Stomach (tissue), 19 donors: Measurements from ENCODE around the gene SCFD2. TPM values are rescaled to one million over a fixed set of nuclear protein-coding genes. Genes with fewer than 3 reads are reported as not detected.
A peak's percentile ranks its signal among the peaks of the same experiment; 100 is the strongest.
"Not testable (repeated sequence)": the region's sequence is repeated elsewhere in the genome, so short reads cannot be mapped to it uniquely, and the experiment has no call there.

Experiments
- DNase-seq, 2 donors: peaks; one replicate each; pipeline versions ENCODE4 v3.0.0 to v3.0.0-alpha.2; 2013 to 2019
- H3K27ac ChIP-seq, 5 donors: fragments of 200-600 bp in 4 of 5; sonication (generic) in 4 of 5; one replicate each; pipeline ENCODE4 v1.5.1; 2013 to 2019; ENCODE audit warnings: mild to moderate bottlenecking in 1 of 5, moderate library complexity in 1 of 5
- H3K27me3 ChIP-seq, 3 donors: fragments of 200-600 bp; sonication (generic); one replicate each; pipeline ENCODE4 v1.5.1; 2017 to 2019; ENCODE audit warnings: mixed run types in 1 of 3
- H3K36me3 ChIP-seq, 4 donors: fragments of 200-600 bp; sonication (generic); 1 replicate in 3 of 4; 2 replicates in 1 of 4; pipeline ENCODE4 v1.5.1; 2016 to 2019
- H3K4me1 ChIP-seq, 4 donors: fragments of 200-600 bp; sonication (generic); one replicate each; pipeline ENCODE4 v1.5.1; 2016 to 2019
- H3K4me3 ChIP-seq, 4 donors: fragments of 200-600 bp; sonication (generic) in 3 of 4; one replicate each; pipeline ENCODE4 v1.5.1; 2016 to 2019; ENCODE audit warnings: mild to moderate bottlenecking in 1 of 4
- H3K9me3 ChIP-seq, 4 donors: fragments of 200-600 bp; sonication (generic); one replicate each; pipeline ENCODE4 v1.5.1; 2016 to 2019
- EP300 ChIP-seq: sonication (generic); formaldehyde crosslinking; IDR thresholded peaks from one replicate; pipeline ENCODE4 v1.6.1; 2017; ENCODE audit warnings: antibody characterized with exemption
- POLR2A ChIP-seq, 4 donors: fragments of 450-650 bp; IDR thresholded peaks; one replicate each; pipeline ENCODE4 v1.6.1; 2016; ENCODE audit warnings: antibody characterized with exemption in 4 of 4, control low read depth in 2 of 4, mild to moderate bottlenecking in 1 of 4, moderate library complexity in 1 of 4
- POLR2AphosphoS5 ChIP-seq, 3 donors: sonication (generic); formaldehyde crosslinking; IDR thresholded peaks; one replicate each; pipeline ENCODE4 v1.6.1; 2016; ENCODE audit warnings: antibody characterized with exemption in 3 of 3
- WGBS, 5 donors: extraction: QIAGEN DNeasy Blood & Tissue Kit in 3 of 5; methylation state at CpG; one replicate each; pipeline versions ENCODE4 v1.1.5 to v1.1.7; 2013 to 2018; 5-methylcytosine and 5-hydroxymethylcytosine counted together
- intact Hi-C: fragments of 100-400 bp; cut with DNase I; formaldehyde crosslinking; loops from one replicate; pipeline ENCODE4 v1.15.1; 2023; ENCODE audit warnings: low total_unique reads
- long read RNA-seq, 10 donors: transcript quantifications; one replicate each; lab custom pipeline, GENCODE V29; 2026
- polyA plus RNA-seq, 3 donors: library from polyadenylated mRNA; stranded (reverse); fragments of 200-250 nt; gene quantifications; one replicate each; pipeline ENCODE4 v1.2.3, GENCODE V29; 2013
- total RNA-seq, 5 donors: library from RNA; depleted of rRNA; stranded (reverse); fragments of >200 nt; gene quantifications; one replicate each; pipeline versions ENCODE4 v1.1.0 to v1.2.3, GENCODE V29; 2014 to 2016
- TF ChIP-seq, protein P1 (sequence below), 7 experiments: fragments of 450-650 bp in 4 of 7; fragments of 200-600 bp in 3 of 7; sonication (generic) in 3 of 7; IDR thresholded peaks; one replicate each; pipeline ENCODE4 v1.5.1; 2016 to 2019; ENCODE audit warnings: antibody characterized with exemption in 7 of 7, control low read depth in 2 of 7, mild to moderate bottlenecking in 1 of 7
- donor health status: healthy with polysubstance abuse.
- donor health status: Bipolar disorder and iron deficiency.
- donor health status: healthy.

SCFD2 gene
- total RNA-seq (10 to 100 TPM in 4 of 5 donors, 1 to 10 TPM in 1; 2.9 to 40.2 (median 32.7) TPM), polyA plus RNA-seq (1 to 10 TPM; 3.2 to 5.2 (median 3.9) TPM)
- long read RNA-seq, donor 1 = 0 reads
- long read RNA-seq, donor 2, partial matches to known transcripts = 14 of 14 reads
- long read RNA-seq, donor 2, other reads (novel, unspliced or antisense) = 0 of 14 reads
- long read RNA-seq, donor 3, partial matches to known transcripts = 5 of 5 reads
- long read RNA-seq, donor 3, other reads (novel, unspliced or antisense) = 0 of 5 reads
- long read RNA-seq, donor 4 = 0 reads
- long read RNA-seq, donor 5 = 0 reads
- long read RNA-seq, donor 6 = 0 reads
- long read RNA-seq, donor 7, partial matches to known transcripts = 31 of 31 reads
- long read RNA-seq, donor 7, other reads (novel, unspliced or antisense) = 0 of 31 reads
- long read RNA-seq, donor 8, partial matches to known transcripts = 8 of 8 reads
- long read RNA-seq, donor 8, other reads (novel, unspliced or antisense) = 0 of 8 reads
- long read RNA-seq, donor 9, partial matches to known transcripts = 5 of 5 reads
- long read RNA-seq, donor 9, other reads (novel, unspliced or antisense) = 0 of 5 reads
- long read RNA-seq, donor 10 = 0 reads

DNA sequence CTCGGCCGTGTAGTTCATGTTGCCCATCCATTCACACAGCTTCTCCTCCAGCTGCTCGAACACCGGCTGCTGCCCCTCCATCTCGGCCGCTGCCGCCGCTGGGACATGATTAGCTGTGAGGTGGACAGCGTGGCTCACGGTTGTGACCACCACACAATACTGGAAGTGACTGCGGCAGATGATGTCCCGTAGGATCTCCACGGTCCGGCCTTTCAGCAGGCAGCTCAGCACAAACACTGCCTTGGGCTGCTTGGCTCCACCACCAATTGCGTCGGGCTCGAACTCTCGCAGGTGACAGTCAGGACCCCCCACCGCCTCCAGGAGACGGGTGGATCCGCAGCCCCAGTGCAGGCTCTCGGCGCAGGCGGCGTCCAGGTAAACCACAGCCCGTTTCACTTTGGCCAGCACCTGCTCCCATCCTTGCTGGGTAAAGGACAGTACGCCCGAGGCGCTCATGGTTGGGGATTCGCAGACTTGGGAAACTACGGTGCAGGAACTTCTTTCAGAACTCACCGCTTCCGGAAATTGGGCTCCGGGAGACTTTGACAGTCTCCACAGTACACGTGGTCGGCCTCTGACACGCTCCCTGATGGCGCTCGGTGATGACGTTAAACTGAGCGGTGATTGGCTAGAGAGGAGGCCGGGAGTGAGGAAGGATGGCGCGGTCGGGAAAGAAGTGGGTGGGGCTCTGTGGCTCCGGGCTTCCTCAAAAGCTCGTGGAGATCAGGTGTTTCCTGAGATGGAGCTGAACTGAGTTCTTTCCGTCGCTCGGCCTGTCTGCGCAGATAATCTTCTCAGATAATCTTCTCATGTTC, at the start of gene SCFD2:
Gene SCFD2, minus strand, starts transcription at position 576 of the 815 bp plus-strand sequence.
- WGBS, 5 donors = 0% methylated on average over 37 to 51 of the region's 51 CpGs
- peak; percentile 98 to 99 for DNase-seq
- H3K9me3 ChIP-seq = no peaks in the 10 kb centered on the region
- peaks cover 17 to 55% (median 42%) of the 10 kb centered on the region in 4 donors for H3K4me1 ChIP-seq
- peak within 1 kb of the TSS in 4 of 5 donors; percentile 65 to 80 (median 72) for H3K27ac ChIP-seq
- intact Hi-C loops = no loop called here
- TF ChIP-seq POLR2AphosphoS5 (IDR thresholded peaks at IDR 0.05) (peak; percentile 64 to 94 (median 86)), EP300 (no peak), POLR2A (IDR thresholded peaks at IDR 0.05) (no peak)
- TF ChIP-seq, protein P1, sequence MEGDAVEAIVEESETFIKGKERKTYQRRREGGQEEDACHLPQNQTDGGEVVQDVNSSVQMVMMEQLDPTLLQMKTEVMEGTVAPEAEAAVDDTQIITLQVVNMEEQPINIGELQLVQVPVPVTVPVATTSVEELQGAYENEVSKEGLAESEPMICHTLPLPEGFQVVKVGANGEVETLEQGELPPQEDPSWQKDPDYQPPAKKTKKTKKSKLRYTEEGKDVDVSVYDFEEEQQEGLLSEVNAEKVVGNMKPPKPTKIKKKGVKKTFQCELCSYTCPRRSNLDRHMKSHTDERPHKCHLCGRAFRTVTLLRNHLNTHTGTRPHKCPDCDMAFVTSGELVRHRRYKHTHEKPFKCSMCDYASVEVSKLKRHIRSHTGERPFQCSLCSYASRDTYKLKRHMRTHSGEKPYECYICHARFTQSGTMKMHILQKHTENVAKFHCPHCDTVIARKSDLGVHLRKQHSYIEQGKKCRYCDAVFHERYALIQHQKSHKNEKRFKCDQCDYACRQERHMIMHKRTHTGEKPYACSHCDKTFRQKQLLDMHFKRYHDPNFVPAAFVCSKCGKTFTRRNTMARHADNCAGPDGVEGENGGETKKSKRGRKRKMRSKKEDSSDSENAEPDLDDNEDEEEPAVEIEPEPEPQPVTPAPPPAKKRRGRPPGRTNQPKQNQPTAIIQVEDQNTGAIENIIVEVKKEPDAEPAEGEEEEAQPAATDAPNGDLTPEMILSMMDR (IDR thresholded peaks at IDR 0.05) = no peak
- peak within 1 kb of the TSS; percentile 91 to 99 (median 96) for H3K4me3 ChIP-seq
- peaks cover 0 to 16% (median 0%) of the 10 kb centered on the region in 3 donors for H3K27me3 ChIP-seq
- no peaks in the 10 kb centered on the region for H3K36me3 ChIP-seq

DNA sequence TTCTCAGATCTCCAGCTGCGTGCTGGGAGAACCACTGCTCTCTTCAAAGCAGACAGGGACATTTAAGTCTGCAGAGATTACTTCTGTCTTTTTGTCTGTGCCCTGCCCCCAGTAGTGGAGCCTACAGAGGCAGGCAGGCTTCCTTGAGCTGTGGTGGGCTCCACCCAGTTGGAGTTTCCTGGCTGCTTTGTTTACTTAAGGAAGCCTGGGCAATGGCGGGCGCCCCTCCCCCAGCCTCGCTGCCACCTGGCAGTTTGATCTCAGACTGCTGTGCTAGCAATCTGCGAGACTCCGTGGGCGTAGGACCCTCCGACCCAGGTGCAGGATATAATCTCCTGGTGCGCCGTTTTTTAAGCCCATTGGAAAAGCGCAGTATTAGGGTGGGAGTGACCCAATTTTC, 43.6 kb upstream of the SCFD2 start:
- H3K27ac ChIP-seq, intact Hi-C loops, H3K9me3 ChIP-seq, H3K4me3 ChIP-seq, H3K27me3 ChIP-seq, H3K4me1 ChIP-seq, DNase-seq: not testable (repeated sequence)
- 70 to 99% (median 99%) methylated on average over 3 to 11 of the region's 11 CpGs for WGBS, 5 donors
- peaks cover 4 to 16% (median 14%) of the 10 kb centered on the region in 4 donors for H3K36me3 ChIP-seq

DNA sequence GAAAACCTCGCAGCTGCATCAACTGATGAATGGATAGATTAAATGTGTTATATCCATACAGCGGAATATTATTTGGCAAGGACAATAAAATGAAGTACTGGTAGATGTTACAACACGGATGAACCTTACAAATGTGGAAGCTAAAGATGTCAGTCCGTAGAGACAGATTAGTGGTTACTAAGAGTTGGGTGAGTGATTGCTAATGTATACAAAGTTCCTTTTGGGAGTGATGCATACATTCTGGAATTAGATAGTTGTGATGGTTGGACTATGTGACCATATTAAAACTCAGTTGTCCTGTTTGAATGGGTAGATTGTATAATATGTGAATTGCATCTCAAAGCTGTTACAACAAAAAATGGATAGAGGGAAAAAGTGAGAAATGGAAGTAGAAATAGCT, 14.4 kb upstream of the SCFD2 start:
- Histone ChIP-seq H3K4me1 (peaks cover 15 to 41% (median 34%) of the 10 kb centered on the region in 4 donors), H3K27me3 (no peaks in the 10 kb centered on the region), H3K27ac (no peak overlapping the region), H3K4me3 (no peak overlapping the region), H3K9me3 (no peaks in the 10 kb centered on the region), H3K36me3 (peaks cover 16 to 34% (median 31%) of the 10 kb centered on the region in 4 donors)
- intact Hi-C loops = no loop called here
- DNase-seq = no peak
- TF ChIP-seq POLR2A (IDR thresholded peaks at IDR 0.05) (no peak), EP300 (no peak), POLR2AphosphoS5 (IDR thresholded peaks at IDR 0.05) (no peak)
- TF ChIP-seq, protein P1 (IDR thresholded peaks at IDR 0.05) = no peak
- 88 to 94% (median 91%) methylated on average over 4 of the region's 4 CpGs for WGBS, 5 donors

GRCh38 chr4:53378171-53378482, 12.3 kb upstream of the SCFD2 start:
- H3K4me1 ChIP-seq = peaks cover 15 to 41% (median 34%) of the 10 kb centered on the region in 4 donors
- TF ChIP-seq, protein P1 (IDR thresholded peaks at IDR 0.05) = no peak
- TF ChIP-seq EP300 = no peak
- TF ChIP-seq POLR2AphosphoS5 (IDR thresholded peaks at IDR 0.05) = no peak
- TF ChIP-seq POLR2A (IDR thresholded peaks at IDR 0.05) = no peak
- H3K9me3 ChIP-seq = no peaks in the 10 kb centered on the region
- intact Hi-C loops = no loop called here
- H3K36me3 ChIP-seq = peaks cover 7 to 13% (median 10%) of the 10 kb centered on the region in 4 donors
- no peak for DNase-seq
- H3K27me3 ChIP-seq = no peaks in the 10 kb centered on the region
- WGBS, 5 donors = 0 to 1% (median 0%) methylated on average over 10 of the region's 10 CpGs
- H3K27ac ChIP-seq = peak overlapping the region; percentile 91 to 95 (median 92)
- H3K4me3 ChIP-seq = peak overlapping the region; percentile 89 to 98 (median 92)
